GM19438 (cell line): ENCODE results near the gene MAML2.
A peak's percentile ranks its signal among the peaks of the same experiment; 100 is the strongest.

ENCODE experiments used
- ATAC-seq: cut with Tn5 transposase; IDR thresholded peaks from one replicate; pipeline ENCODE4 v1.9.1; 2021; ENCODE audit warnings: low read depth; ENCODE audit not compliant: unreplicated experiment

The MAML2 gene

DNA sequence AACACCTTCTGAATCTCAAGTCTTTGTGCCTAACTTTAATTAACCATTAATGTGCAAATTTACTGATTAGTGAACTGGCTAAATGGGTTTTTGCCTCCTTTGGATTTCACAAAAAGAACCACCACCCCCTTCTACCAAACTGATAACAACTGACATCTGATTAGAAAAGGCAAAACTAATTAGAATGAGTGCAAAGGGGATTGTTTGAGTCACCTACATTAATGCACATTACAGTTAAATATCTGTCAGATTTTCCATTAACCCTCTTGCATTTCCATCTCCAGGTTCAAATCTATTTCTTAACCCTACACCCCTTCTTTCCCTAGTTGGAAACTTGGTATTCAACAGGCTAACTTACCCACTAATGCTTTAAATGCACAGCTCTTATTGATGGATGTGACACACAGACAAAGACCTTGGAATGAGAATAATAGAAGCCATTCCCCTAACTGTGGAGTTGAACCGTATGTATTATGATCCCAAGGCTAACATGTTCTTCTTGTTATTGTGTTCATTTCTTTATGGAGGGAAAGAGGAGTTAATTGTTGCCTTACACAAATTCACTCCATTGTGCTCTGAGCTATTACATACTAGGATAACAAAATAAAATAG is 257.6 kb downstream of the MAML2 start:
- ATAC-seq: no peak

DNA sequence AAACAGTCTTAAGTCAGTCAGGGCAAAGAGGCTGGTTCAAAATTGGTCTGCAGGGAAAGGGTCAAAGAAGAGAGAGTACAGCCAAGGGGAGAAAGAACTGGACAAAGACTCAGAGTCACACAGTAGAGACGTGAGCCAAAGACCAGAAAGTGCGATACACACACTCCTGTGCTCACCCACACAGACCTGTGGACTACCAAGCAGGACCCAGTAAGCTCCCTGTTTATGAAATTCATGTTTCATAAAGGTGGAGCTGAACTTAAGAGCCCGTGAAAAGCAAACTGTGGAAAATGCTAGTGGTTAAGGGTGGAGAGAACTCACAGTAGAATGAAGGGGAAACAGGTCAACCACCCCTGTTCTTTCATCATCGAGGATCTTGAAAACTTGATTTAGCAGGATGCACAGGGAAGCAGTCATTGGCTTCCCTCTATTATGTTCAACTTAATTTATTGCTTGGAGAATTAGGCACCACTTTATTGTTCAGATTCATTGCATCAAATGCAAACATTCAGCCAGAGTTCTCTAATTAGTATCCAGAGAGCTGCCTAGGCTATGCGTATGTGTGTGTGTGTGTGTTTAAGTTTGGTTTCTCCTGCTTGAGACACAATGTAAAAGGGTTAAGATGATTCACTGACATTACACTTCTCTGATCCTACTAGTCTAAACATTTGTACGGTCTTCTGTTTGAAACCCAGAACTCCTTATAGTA is 258.2 kb downstream of the MAML2 start:
- no peak for ATAC-seq

DNA sequence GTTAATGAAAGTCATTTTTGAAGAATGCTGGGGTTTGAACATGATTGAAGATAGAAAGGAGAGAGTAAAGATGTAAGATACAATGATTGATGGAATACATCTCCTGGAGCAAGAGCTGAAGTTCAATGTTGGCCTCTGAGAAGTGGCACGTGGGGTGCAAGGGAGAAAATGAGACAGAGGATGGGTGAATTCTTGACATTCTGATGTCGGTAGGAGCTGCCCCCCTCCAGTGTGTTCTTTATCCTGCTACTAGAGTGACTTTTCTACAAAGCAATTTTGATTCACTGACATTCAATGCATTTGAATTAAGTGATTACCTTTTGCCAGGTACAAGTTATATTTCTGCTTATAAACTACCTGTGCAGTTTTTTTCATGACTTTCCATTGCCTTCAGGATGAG is 260.1 kb downstream of the MAML2 start:
- ATAC-seq: no peak

DNA sequence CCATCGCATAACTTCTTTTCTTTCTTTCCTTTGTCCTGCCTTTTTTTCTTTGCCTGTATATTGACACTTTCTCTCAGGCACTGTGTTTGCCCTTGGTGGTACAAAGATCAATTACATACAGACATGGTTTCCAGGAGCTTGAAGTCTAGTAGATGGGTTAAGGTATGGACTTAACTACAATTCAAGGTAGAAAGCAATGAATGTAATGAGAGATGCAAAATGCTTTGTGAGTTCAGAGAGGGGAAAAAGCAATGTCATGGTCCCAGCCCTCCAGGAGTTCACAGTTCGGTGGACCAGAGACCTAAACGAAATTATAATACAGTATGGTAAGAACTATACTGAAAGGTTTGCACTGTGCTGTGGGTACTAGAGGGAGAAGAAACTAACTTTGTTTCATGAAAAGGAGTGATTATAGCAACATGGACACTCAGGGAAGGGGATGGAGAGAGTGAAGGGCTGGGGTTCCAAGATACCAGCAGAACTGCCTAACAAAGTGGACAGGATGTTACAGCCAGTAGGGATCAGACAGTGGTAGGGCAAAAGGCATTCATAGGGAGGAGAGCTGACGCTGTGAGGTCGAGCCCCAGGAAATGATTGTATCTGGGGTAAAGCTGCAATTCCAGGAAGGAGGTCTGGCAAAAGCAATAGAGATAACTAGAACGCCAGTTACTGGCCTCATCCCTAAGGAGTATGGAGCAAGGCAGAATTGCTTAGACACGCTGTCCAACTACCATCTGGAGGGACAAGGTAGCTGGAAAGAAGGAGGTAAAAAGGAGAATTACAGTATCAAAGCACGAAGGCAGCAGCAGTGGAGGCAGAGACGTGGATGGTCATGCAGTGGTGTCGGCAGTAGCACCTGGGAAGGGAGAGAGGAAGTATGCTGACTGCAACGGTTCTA is 260.7 kb downstream of the MAML2 start:
- no peak for ATAC-seq

DNA sequence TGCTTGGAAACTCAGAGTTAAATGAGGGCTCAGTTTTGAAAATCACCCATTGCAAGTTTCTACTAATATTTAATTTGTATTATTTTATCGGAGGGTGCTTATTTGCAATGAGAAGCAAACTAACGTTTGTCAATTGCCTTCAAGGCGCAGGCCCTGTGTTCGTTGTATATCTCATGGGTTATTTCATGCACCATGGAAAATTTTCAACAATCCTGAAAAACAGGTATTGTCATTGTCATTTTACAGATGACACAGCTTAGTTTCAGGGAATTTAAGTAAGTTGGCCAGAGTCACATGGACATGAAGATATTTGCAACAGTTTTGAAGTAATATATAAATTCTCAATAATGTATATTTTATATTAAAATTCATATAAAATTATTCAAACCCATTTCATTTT is 261.4 kb downstream of the MAML2 start:
- no peak for ATAC-seq

DNA sequence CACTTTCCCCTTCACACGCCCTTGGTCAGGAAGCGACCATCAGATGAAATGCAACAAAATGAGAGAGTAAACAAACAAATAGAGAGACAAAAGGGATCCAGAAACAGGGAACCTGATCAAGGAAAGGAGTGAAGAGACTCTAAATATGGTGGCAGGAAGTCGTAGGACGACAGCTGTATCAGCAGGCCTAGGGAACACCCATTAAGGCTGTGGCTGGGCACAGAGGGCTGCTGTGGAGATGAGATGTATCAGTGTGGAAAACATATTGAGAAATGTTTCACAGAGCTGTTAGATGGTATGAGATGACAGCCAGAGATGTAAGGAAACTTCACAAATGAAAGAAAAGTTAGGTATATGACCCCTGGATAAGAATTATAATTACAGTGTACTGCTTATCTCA is 263.3 kb downstream of the MAML2 start:
- no peak for ATAC-seq

DNA sequence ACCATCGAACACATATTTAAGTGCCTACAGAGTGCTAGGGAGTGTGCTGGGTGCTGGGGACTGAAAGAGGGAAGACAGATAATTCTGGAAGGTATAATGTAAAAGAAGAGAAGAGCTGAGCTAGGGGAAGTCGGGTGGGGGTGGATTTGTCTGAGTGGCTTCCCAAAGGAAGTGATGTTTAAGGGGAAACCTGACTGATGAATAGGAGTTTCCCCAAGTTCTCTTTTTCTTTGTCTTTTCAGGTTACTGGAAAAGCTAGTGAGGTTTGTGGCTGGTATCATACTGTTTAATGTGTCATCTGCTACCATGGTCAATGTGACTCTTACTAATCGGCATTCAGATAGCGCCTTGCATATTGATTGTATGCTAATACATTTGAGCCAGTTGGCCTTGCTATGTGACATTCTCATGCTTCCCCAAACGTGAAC is 267.4 kb downstream of the MAML2 start:
- peak; percentile 58 for ATAC-seq

DNA sequence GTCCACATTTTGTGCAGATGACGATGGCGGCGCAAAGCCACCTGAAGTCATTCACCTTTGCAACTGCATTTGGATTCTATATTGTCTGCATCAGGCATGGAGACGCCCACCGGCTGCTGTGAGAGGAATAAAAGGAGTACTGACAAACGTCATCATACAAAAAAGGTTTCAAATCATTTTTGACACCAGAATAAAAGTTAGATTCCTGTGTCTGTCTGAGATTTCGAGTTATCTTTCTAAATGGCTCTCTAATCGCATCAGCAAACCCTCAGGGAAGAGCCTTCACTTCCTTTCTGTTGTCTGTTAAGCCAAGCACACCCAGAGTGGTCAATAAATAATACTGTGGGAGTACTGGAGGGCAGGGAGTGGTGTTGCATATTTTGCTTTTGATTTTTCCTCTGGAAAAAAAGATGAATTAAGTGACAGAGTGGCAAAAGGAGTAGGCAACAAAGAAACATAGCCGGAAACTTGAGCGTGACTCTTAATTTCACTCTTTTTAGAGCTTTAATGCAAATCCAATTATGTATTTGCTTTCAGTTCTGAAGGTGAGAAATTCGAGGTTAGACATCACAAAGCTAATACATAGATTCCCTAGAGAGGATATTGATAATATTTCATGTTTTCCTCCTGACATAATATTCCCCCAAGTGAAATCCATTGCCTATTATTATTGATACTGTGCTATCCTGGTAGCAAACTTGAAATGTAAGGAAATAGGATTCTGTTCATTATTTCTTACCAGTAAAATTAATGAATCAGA is 268.3 kb downstream of the MAML2 start:
- no peak for ATAC-seq

DNA sequence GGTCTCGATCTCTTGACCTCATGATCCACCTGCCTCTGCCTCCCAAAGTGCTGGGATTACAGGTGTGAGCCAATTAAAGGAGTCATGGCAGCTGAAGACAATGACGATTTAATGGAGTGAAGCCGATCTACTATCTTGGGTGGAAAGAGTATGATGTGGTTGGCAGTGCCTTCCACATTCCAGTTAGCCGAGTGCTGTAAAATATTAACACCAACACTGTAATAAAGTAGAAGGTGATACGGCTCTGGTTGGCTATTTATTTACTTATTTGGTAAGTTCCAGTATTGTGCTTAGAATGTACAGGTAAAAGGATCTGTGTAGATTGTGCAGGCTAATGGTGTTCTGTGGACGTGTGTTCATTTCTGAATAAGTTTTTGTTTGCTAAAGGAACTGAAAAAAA is 269.5 kb downstream of the MAML2 start:
- ATAC-seq: no peak

DNA sequence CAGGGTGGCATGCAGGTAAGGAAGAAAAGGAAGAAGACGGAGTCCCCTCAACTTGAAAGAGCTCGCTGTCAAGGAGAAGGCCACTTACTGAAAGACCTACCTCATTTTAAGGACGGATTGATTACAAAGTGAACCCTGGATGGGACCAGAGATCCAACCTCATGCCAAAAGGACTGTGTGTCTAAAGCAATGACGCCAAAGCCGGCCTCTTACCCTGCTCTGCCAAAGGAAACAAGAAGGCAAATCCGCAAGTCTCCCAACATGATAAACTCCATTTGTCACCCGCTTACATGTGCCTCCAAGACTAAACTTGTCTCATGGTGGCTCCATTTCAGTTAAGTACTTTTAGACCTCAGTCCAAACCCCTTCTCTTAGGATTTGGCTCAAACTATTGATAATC is 270.4 kb downstream of the MAML2 start:
- no peak for ATAC-seq

DNA sequence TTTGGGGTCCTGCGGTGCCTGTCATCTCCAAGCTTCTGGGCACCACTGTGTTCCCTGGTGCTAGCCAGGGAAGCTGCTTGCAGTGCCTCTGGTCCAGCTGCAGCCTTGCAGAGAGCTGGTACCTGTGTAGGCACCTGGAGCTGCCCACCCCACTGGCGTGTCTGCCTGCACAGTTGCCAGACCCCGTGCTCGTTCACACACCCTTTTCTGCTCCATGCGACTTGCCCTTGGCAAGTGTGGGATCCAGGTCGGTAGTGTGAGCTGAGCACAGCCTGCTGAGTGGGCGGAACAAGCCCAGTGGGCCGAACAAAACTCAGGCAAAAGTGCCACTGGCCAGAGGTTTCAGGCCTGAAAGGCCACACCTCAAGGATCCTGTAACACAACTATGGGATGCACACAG is 272.5 kb downstream of the MAML2 start:
- ATAC-seq: no peak

DNA sequence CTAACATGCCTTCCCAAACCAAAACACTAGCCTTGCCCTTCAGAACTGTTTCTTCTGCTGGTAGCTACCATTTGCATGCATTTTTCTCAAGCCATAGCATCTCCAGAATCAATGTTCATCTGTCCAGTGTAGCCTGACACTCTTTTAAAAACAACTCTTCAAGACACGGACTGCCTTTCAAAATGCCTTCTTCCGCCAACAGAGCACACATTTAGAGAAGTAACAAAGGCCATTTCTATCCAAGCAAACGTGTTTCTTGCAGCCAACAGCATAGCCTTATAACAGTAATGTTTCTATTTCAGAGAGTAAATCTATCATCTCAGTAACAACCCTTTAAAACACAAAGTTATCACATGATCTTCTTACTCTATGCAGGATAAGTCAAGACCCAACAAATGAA is 275.8 kb downstream of the MAML2 start:
- no peak for ATAC-seq

DNA sequence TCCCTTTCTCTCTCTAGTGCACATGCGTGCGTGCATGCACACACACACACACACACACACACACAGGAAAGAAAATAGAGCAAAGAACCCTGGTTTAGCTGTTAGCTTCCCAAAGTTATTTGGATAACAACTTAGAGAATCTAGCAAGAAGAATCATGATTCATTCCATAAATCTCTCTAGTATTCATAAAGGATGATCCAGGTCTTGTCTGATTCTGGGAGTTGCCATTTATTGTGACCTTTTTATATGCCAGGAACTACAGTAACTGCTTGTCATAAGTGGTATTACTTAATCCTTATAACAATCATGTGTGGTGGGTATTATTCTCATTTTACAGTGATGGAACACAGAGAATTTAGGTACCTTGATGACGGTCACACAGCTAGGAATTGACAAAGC is 277.6 kb downstream of the MAML2 start:
- no peak for ATAC-seq

DNA sequence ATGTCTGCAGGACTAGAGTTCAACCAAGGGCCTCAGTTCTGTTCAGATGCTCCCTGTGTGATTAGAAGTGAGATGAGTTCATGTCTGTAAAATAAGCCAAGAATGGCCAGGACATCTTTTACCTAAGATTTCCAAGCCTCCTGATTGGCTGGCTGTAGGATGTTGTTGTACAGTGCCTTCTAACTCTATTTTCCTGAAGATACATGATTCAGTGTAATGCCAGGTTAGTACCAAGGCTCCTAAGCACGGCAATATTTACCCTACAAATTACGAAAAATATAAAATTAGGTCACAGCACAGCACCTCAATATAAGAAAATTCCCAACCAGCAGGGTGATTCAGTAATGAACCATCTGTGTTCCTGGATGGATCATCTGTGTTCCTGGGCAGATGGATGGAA is 279.1 kb downstream of the MAML2 start:
- no peak for ATAC-seq

DNA sequence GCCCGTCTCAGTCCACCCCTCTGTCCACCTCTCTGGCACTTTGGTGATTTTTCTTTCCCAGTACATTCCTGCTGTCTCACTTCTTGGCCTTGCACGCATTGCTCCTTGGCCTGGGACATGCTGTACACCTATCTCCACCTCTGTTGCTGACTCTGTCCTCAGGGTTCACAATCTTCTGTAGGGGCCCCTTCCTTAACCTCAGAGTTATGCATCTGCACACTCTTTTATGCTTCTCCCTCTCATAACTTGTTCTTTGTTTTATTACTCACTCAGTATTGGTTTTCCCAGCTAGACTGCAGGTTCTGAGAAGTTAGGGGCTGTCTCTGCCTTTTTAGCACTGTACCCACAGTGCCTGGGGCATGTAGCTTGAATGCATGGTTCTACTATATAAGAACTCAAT is 279.9 kb downstream of the MAML2 start:
- ATAC-seq: no peak

DNA sequence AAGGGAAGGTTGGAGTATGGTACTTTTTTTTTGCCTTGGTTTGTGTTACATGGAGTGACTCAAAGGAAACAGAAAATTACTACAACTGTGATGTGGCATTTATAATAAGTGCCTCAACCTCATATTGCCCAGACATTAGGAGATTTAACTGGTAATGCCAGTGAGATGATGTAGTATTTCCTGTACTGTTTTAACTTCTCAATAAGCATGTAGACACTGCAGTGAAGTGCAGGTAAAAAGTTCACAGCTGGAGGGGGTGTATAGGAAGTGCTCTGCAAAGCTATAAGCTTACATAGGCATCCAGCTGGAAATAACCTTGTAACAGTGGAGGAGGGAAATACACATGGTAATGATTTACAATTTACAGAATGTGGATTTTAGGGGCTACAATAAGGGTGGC is 280.9 kb downstream of the MAML2 start:
- ATAC-seq: no peak

DNA sequence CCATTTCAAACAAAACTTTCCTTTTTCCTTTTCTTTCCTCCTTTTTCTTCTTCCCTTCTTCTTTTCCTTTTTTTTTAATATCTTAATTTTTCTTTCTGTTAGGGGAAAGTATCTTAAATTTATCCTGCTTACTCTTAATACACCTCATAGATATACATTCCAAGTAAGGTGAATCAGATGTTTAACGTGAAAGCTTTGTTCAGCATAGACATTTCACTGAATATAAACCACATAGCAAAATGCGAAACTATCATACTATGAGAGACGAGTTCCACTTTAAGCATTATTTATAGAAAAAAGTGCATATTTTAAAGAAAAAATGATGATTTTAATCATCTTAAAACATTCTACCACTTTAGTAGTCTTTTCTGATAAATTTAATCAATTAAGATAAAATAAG is 281.3 kb downstream of the MAML2 start:
- no peak for ATAC-seq

DNA sequence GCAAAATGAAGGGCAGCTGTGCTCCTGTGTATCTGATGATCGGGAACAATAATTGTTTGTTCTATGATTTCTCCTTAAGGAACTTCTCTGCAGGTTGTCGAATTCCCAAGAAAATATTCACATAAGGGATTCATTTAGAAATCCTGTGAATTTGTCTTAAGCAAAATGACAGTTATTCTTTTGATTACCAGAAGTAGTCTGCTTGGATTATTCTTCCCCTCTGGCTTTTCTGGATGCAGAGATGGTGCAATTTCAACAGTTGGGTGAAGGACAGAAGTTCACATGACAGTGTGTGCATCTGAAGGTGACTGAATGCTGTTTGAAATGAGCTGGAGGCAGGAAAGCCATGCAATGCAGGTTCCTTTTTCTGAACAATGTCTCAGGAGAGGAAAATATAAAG is 281.9 kb downstream of the MAML2 start:
- ATAC-seq: no peak

DNA sequence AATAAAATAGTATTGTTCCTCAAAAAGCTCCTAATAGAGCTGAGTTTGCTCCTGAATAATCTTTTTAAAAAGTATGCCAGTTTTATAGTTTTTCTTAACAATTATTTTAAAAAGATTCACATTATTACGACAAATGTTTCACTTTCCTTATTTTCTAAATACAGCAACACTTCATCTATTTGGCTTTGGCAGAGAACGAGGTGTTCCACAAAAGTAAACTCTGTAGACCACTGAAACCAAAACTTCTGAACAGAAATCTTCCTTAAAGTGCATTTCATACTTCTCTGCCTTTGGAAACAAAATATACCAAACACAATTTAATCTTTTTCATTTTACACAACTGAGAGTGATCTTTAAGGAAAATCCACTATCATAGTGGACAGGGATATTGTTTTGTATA is 285.5 kb downstream of the MAML2 start:
- no peak for ATAC-seq

DNA sequence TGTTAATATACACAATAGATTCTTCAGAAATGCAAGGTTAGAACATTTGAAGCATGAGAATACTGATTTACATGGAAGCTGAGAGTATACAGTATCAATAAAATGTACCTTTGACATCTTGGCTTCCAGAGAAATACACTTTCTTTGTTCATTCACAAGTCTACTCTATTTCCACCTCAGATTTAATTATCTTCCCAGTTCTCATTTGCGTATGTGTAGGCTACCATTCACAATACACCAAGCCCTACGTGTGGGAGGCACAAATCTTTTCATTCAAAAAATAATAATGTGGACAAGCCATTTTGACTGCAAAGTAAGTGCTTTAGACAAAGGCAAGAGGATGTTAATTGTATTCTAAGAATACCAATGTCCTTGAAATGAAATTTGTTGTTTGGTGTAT is 286.4 kb downstream of the MAML2 start:
- ATAC-seq: no peak
